Upper lobe of right lung (tissue), 1 donor: Measurements from ENCODE around the gene HOXC11. TPM values are rescaled to one million over a fixed set of nuclear protein-coding genes. Genes with fewer than 3 reads are reported as not detected.
A peak's percentile ranks its signal among the peaks of the same experiment; 100 is the strongest.

Experiments
- ATAC-seq: fragments of 200-7000 bp; cut with Tn5 transposase; one replicate; pipeline ENCODE4 v1.9.1; 2020; ENCODE audit warnings: mild to moderate bottlenecking, moderate library complexity
- DNase-seq: peaks from one replicate; pipeline ENCODE4 v3.0.0-alpha.2; 2020
- H3K27ac ChIP-seq: fragments of 200-600 bp; one replicate; pipeline ENCODE4 v1.8.0; 2022
- H3K27me3 ChIP-seq: fragments of 200-600 bp; one replicate; pipeline ENCODE4 v1.8.0; 2022; ENCODE audit warnings: mild to moderate bottlenecking
- H3K36me3 ChIP-seq: fragments of 200-600 bp; one replicate; pipeline ENCODE4 v1.8.0; 2022
- H3K4me1 ChIP-seq: fragments of 200-600 bp; one replicate; pipeline ENCODE4 v1.8.0; 2022
- H3K4me3 ChIP-seq: fragments of 200-600 bp; one replicate; pipeline ENCODE4 v1.8.0; 2022; ENCODE audit warnings: mild to moderate bottlenecking
- H3K9me3 ChIP-seq: fragments of 200-600 bp; one replicate; pipeline ENCODE4 v1.8.0; 2022
- intact Hi-C: fragments of 100-400 bp; cut with DNase I; formaldehyde crosslinking; loops from one replicate; pipeline ENCODE4 v1.11.0; 2022
- total RNA-seq: library from RNA; stranded (reverse); fragmentation: NEBNext Ultra II Directional; extraction: Animal tissue kit (Norgen Biotek cat#: 25700); gene quantifications from one replicate; pipeline ENCODE4 v1.2.1, GENCODE V29; 2021
- TF ChIP-seq, protein P1 (sequence below): fragments of 200-600 bp; IDR thresholded peaks from one replicate; pipeline ENCODE4 v1.8.0; 2022; ENCODE audit warnings: antibody characterized with exemption
- donor health status: DM: no; HTN: yes; CAD: no; lungs with severe emphysema.

The HOXC11 gene
- total RNA-seq, 1 donor from 2014 or later: not detected

DNA sequence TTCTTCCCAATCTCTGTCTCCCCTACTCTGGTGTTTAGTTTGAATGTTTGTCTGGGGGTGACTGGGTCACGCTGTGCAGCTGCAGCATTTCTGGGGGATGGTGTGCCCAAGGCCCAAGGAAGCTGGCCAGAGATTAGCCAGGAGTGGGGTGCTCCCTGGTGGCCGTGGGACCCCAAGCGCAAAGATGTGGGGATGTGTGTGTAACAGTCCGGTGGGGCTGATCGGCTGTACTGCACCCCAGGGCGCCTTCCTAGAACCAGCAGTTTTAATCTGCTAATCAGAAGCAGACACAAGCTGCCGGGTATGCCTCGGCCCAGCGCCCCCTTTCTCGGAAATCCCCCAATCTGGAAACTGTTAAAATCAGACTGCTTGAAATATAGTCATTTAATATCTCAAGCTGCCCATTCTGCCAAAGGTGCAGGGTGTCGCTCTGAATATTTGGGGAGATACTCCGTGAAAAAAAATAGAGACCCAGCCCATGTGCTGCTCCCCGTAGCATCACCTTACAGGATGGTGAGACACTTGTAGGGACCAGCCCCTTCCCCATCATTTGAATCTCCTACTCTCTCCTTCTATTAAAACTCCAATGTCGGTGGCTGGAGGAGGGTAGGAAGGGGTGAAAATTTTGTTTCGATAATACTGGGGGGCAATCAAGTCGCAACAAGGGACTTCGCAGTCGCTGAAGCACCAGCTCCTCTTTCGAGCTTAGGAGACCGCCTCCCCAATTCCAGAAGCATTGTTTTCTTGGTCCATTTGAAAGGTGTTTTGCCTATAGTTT, 31.3 kb downstream of the HOXC11 start:
- H3K4me1 ChIP-seq: peaks cover 15% of the 10 kb centered on the region
- H3K36me3 ChIP-seq: no peaks in the 10 kb centered on the region
- no peak for ATAC-seq
- no peak overlapping the region for H3K27ac ChIP-seq
- H3K4me3 ChIP-seq: no peak overlapping the region
- intact Hi-C loops: no loop called here
- no peaks in the 10 kb centered on the region for H3K9me3 ChIP-seq
- DNase-seq: no peak
- TF ChIP-seq, protein P1, sequence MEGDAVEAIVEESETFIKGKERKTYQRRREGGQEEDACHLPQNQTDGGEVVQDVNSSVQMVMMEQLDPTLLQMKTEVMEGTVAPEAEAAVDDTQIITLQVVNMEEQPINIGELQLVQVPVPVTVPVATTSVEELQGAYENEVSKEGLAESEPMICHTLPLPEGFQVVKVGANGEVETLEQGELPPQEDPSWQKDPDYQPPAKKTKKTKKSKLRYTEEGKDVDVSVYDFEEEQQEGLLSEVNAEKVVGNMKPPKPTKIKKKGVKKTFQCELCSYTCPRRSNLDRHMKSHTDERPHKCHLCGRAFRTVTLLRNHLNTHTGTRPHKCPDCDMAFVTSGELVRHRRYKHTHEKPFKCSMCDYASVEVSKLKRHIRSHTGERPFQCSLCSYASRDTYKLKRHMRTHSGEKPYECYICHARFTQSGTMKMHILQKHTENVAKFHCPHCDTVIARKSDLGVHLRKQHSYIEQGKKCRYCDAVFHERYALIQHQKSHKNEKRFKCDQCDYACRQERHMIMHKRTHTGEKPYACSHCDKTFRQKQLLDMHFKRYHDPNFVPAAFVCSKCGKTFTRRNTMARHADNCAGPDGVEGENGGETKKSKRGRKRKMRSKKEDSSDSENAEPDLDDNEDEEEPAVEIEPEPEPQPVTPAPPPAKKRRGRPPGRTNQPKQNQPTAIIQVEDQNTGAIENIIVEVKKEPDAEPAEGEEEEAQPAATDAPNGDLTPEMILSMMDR: no peak
- peaks cover 91% of the 10 kb centered on the region for H3K27me3 ChIP-seq

DNA sequence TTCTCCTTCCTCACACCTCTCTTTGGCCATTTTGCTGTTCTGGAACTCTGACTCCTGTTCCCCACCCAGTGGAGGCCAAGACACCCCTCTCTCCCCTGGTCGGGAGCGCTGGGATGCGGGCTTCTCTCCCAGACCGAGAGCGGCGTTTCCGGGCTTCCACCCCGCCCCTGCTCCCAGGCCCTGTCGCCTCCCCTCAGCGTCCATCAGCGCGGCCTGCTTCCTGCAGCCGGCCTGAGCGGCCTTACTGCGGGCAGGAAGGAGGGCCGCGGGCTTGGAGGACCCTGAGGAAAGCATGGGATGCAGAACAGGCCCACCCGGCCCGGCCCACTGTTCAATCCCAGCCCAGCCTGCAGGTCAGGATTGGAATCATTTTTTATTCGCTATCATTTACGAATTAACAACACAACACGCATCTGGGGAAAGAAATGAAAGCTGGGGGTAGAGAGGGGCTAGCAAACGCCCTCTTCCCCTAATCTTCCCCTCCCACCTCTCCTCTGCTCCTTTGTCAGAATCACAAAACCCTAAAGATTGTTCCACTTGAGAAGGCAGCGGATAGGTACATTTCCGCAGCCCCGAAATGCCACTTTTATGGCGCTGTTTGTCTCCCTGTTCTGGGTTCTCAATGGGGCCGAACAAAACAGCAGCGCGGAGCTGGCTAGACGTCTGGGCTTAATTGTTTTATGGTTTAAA, 32.1 kb downstream of the HOXC11 start:
- Histone ChIP-seq H3K4me1 (peaks cover 18% of the 10 kb centered on the region), H3K9me3 (no peaks in the 10 kb centered on the region), H3K27ac (no peak overlapping the region), H3K4me3 (peak overlapping the region; percentile 40), H3K36me3 (no peaks in the 10 kb centered on the region), H3K27me3 (peaks cover 91% of the 10 kb centered on the region)
- intact Hi-C loops: loop anchor here (5.0 kb wide), 1 partner anchor 192 kb away; no protein-coding TSS in a partner anchor
- TF ChIP-seq, protein P1: no peak
- ATAC-seq: no peak
- DNase-seq: no peak

DNA sequence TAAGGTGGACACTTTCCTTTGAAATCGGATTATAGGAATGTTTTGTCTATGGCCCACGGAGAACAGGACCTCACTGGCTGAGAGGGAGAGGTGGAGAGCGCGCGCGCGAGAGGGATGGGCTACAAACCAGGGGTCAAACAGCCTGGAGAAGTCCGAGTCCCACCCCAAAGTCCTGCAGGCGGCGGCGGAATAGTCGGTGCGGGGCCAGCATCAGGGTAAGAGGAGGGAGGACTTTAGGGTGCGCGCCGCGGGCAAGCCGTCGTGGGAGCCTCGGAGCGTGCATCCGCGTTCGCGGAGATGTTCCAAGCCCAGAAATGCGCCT, 32.6 kb downstream of the HOXC11 start:
- Histone ChIP-seq H3K4me3 (peak overlapping the region; percentile 40), H3K9me3 (no peaks in the 10 kb centered on the region), H3K36me3 (no peaks in the 10 kb centered on the region), H3K27me3 (peaks cover 91% of the 10 kb centered on the region), H3K4me1 (peaks cover 13% of the 10 kb centered on the region), H3K27ac (no peak overlapping the region)
- intact Hi-C loops: loop anchor here (5.0 kb wide), 1 partner anchor 192 kb away; no protein-coding TSS in a partner anchor
- DNase-seq (no peak), ATAC-seq (no peak)
- TF ChIP-seq, protein P1: no peak

- DNase-seq: peak; percentile 93
- TF ChIP-seq, protein P1: peak; percentile 92
- Histone ChIP-seq H3K27me3 (peaks cover 91% of the 10 kb centered on the region), H3K4me1 (peaks cover 13% of the 10 kb centered on the region), H3K4me3 (peak overlapping the region; percentile 40), H3K9me3 (no peaks in the 10 kb centered on the region), H3K36me3 (no peaks in the 10 kb centered on the region), H3K27ac (no peak overlapping the region)
- ATAC-seq: peak; percentile 94
- intact Hi-C loops: loop anchor here (5.0 kb wide), 1 partner anchor 191 kb away; no protein-coding TSS in a partner anchor
Observed at GRCh38 chr12:54005853-54006558, 33.1 kb downstream of the HOXC11 start.

DNA sequence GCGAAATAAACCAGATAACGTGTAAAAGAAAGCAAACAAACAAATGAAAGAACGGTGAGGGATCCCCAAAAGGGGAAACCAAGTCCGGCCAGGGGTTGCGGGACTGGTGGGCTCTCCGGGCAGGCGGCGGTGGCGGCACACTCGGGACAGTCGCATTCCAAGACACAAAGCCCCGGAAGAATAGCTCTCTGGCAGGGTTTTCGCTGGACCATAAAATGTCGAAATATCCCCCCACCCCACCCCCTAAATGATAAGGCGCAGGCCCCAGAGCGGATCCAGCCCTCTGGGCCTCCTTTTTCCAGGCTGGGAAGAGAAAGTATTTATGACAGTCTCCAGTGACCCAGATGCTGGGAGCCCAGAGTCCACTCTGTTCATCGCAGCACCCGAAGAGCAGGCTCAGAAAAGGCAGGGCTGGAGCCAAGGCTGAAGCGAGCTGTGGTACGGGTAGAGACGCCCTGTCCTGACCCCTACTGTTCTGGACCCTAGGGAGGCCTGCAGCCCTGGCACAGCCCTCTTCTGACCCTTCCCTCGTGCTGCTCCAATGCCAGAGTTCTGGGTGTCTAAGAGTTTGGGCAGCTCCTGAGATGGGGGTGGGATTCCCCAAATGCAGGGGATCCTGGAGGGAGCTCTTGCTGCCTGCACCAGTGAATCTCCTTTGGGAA, 33.8 kb downstream of the HOXC11 start:
- no peak for DNase-seq
- intact Hi-C loops: loop anchor here (5.0 kb wide), 1 partner anchor 191 kb away; no protein-coding TSS in a partner anchor
- Histone ChIP-seq H3K4me1 (peaks cover 13% of the 10 kb centered on the region), H3K27me3 (peaks cover 91% of the 10 kb centered on the region), H3K9me3 (no peaks in the 10 kb centered on the region), H3K27ac (no peak overlapping the region), H3K4me3 (peak overlapping the region; percentile 40), H3K36me3 (no peaks in the 10 kb centered on the region)
- TF ChIP-seq, protein P1: no peak
- ATAC-seq: no peak
